Thymus (tissue), 14 donors: ENCODE data around the gene PAGE4. TPM values are rescaled to one million over a fixed set of nuclear protein-coding genes. Genes with fewer than 3 reads are reported as not detected.
A peak's percentile ranks its signal among the peaks of the same experiment; 100 is the strongest.

Source experiments
- DNase-seq, 9 donors: peaks; one replicate each; pipeline ENCODE4 v3.0.0-alpha.2; 2013; ENCODE audit warnings: low spot score in 9 of 9, low read depth in 6 of 9, missing footprints in 1 of 9
- H3K27ac ChIP-seq, 2 donors: one replicate each; pipeline ENCODE4 v1.5.1; 2013; ENCODE audit warnings: control low read depth in 1 of 2, low read depth in 1 of 2, low read length in 1 of 2, mild to moderate bottlenecking in 1 of 2, moderate library complexity in 1 of 2
- H3K27me3 ChIP-seq, 2 donors: one replicate each; pipeline ENCODE4 v1.5.1; 2013; ENCODE audit warnings: low read length in 1 of 2; ENCODE audit not compliant: control insufficient read depth in 2 of 2, insufficient read depth in 1 of 2
- H3K36me3 ChIP-seq, 2 donors: one replicate each; pipeline ENCODE4 v1.5.1; 2013; ENCODE audit warnings: low read length in 1 of 2, mild to moderate bottlenecking in 1 of 2, moderate library complexity in 1 of 2; ENCODE audit not compliant: control insufficient read depth in 2 of 2, insufficient read depth in 2 of 2
- H3K4me1 ChIP-seq, 2 donors: one replicate each; pipeline ENCODE4 v1.5.1; 2013; ENCODE audit warnings: low read length in 2 of 2; ENCODE audit not compliant: control insufficient read depth in 2 of 2, insufficient read depth in 2 of 2
- H3K4me3 ChIP-seq, 2 donors: one replicate each; pipeline ENCODE4 v1.5.1; 2013; ENCODE audit warnings: low read length in 2 of 2, control low read depth in 1 of 2, mild to moderate bottlenecking in 1 of 2
- H3K9me3 ChIP-seq, 2 donors: one replicate each; pipeline ENCODE4 v1.5.1; 2013; ENCODE audit warnings: low read length in 1 of 2, mild to moderate bottlenecking in 1 of 2; ENCODE audit not compliant: control insufficient read depth in 2 of 2, insufficient read depth in 1 of 2
- WGBS: extraction: QIAGEN DNeasy Blood & Tissue Kit; methylation state at CpG from one replicate; pipeline ENCODE4 v1.1.7; 2013; 5-methylcytosine and 5-hydroxymethylcytosine counted together
- long read RNA-seq, 10 donors: transcript quantifications; one replicate each; lab custom pipeline, GENCODE V29; 2026
- polyA plus RNA-seq: library from polyadenylated mRNA; stranded (reverse); fragments of 200-250 nt; gene quantifications from one replicate; pipeline ENCODE4 v1.2.3, GENCODE V29; 2013
- total RNA-seq: library from RNA; stranded (reverse); fragments of 120-200 nt; gene quantifications from one replicate; pipeline ENCODE4 v1.2.4, GENCODE V29; 2013
- donor health status: healthy.

PAGE4 gene
- total RNA-seq (0.80 TPM), polyA plus RNA-seq (1.2 TPM)
- long read RNA-seq, donor 1 = 0 reads
- long read RNA-seq, donor 2 = 0 reads
- long read RNA-seq, donor 3 = 0 reads
- long read RNA-seq, donor 4 = 0 reads
- long read RNA-seq, donor 5 = 0 reads
- long read RNA-seq, donor 6 = 0 reads
- long read RNA-seq, donor 7 = 0 reads
- long read RNA-seq, donor 8 = 0 reads
- long read RNA-seq, donor 9 = 0 reads
- long read RNA-seq, donor 10 = 0 reads

- peaks cover 0 to 4% of the 10 kb centered on the region in 2 donors for H3K27me3 ChIP-seq
- no peaks in the 10 kb centered on the region for H3K9me3 ChIP-seq
- 92% methylated on average over 8 of the region's 8 CpGs for WGBS
- H3K4me1 ChIP-seq = no peaks in the 10 kb centered on the region
- no peak within 1 kb of the TSS for H3K4me3 ChIP-seq
- no peaks in the 10 kb centered on the region for H3K36me3 ChIP-seq
- H3K27ac ChIP-seq = no peak within 1 kb of the TSS
- DNase-seq = no peak
Measured at GRCh38 chrX:49829016-49829415, at the start of gene PAGE4. Gene PAGE4, plus strand, starts transcription at chrX:49829303. Its CDS starts 1,126 bp downstream, at chrX:49830429.

DNA sequence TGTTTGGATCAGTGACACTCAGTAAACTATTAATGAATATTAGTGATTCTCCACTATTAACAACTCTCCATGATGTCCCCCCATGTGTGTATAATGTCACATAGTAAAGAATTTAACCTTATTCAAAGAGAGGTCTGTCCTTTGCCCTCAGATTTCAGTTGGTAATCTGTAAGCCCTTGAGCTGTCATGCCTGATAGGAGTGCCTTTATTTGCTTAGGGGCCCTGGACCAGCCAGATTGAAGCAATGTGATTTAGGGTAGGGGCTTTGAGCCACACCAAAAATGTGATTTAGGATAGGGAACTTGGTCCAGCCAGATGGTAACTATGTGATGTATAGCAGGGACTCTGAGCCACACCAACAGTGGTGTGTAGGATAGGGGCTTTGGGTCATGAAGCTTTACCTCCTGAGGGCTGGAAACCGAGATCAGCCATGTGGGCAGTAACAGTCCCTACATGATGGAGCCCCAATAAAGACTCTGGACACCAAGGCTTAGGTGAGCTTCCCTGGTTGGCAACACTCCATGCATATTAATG, 44.3 kb upstream of the PAGE4 start:
- no peaks in the 10 kb centered on the region for H3K4me1 ChIP-seq
- 97% methylated on average over 1 of the region's 1 CpG for WGBS
- no peak overlapping the region for H3K27ac ChIP-seq

DNA sequence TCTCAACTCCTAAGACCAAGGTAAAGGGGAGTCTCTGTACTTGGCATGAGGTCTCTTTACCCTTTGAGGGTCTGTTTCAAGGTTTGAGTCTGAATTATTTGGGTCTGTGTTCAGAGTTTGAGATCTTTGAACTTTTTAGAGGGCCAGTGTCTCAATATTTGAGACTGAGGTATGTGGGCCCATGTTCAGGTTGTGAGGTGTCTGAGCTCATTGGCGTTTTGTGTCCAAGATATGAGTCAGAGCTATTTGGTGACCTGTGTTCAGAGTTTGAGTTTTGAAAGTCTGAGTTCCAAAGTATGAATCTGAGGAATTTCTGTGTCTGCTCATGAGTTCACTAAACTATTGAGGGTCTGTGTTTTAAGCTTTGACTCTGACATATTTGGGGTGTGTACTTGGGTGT, 36.7 kb upstream of the PAGE4 start:
- Histone ChIP-seq H3K4me3 (no peak overlapping the region), H3K27me3 (no peaks in the 10 kb centered on the region), H3K36me3 (no peaks in the 10 kb centered on the region), H3K27ac (no peak overlapping the region), H3K9me3 (no peaks in the 10 kb centered on the region), H3K4me1 (no peaks in the 10 kb centered on the region)
- 81% methylated on average over 1 of the region's 1 CpG for WGBS
- DNase-seq = no peak

More for the DNA sequence above, 44.3 kb upstream of the PAGE4 start:
- Histone ChIP-seq H3K36me3 (no peaks in the 10 kb centered on the region), H3K4me3 (no peak overlapping the region), H3K27me3 (no peaks in the 10 kb centered on the region), H3K9me3 (no peaks in the 10 kb centered on the region)
- no peak for DNase-seq

DNA sequence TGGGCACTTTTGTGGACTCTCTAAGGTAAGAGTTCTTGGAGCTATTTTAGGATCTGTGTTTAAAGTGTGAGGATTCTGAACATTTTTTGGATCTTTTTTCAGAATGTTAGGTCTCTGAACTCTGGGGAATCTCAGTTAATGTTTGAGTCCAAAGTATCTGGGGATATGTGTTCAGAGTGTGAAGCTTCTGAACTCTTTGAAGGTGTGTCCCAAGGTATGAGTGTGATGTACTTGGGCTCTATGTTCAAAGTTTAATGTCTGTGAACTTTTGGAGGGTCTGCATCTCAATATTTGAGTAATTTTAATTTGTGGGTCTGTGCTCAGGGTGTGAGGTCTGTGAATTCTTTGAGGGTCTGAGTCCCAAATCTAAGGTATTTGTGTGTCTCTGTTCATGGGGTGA, 35.4 kb upstream of the PAGE4 start:
- Histone ChIP-seq H3K4me1 (no peaks in the 10 kb centered on the region), H3K36me3 (no peaks in the 10 kb centered on the region), H3K27ac (no peak overlapping the region), H3K9me3 (no peaks in the 10 kb centered on the region), H3K4me3 (no peak overlapping the region), H3K27me3 (no peaks in the 10 kb centered on the region)
- DNase-seq = no peak

GRCh38 chrX:49799828-49800227, 29.3 kb upstream of the PAGE4 start:
- WGBS = 95% methylated on average over 1 of the region's 1 CpG
- no peak overlapping the region for H3K27ac ChIP-seq
- no peaks in the 10 kb centered on the region for H3K4me1 ChIP-seq
- H3K4me3 ChIP-seq = no peak overlapping the region
- no peaks in the 10 kb centered on the region for H3K9me3 ChIP-seq
- H3K27me3 ChIP-seq = no peaks in the 10 kb centered on the region
- DNase-seq = no peak
- no peaks in the 10 kb centered on the region for H3K36me3 ChIP-seq

DNA sequence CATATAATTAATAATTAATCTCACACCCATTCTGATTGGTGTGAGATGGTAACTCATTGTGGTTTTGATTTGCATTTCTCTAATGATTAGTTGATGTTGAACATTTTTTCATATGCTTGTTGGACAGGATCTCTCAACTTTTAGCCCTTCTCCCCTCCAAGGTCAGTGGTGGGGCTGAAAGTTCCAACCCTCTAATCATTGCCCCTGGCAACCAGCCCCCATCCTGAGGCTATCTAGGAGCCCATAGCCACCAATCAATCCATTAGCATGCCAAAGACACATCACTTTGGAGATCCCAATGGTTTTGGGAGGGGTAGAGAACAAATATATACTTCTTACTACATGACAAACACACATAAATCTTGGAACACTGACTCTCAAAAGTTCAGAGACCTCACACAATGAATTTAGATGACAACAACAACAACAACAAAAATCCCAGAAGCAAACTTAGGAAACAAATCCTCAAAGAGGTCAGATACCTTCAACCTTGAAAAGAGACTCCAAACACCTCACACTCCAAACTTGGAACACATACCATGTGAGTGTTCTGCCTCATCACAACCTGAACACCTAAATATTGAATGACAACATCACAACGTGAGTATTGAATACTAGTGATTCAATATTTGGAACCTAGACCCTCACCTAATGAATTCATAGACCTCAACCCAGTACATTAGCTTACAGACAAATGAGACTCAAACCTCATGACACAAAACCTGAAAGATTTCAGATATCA, 19.0 kb upstream of the PAGE4 start:
- peak in 4 of 9 donors; percentile 4 to 48 (median 12) for DNase-seq

GRCh38 chrX:49812177-49812576, 16.9 kb upstream of the PAGE4 start:
- Histone ChIP-seq H3K27me3 (no peaks in the 10 kb centered on the region), H3K27ac (no peak overlapping the region), H3K36me3 (no peaks in the 10 kb centered on the region), H3K4me1 (no peaks in the 10 kb centered on the region), H3K9me3 (no peaks in the 10 kb centered on the region), H3K4me3 (no peak overlapping the region)
- 85% methylated on average over 4 of the region's 4 CpGs for WGBS
- no peak for DNase-seq

More for the DNA sequence above, 19.0 kb upstream of the PAGE4 start:
- Histone ChIP-seq H3K4me3 (no peak overlapping the region), H3K27ac (no peak overlapping the region), H3K9me3 (no peaks in the 10 kb centered on the region), H3K4me1 (no peaks in the 10 kb centered on the region), H3K27me3 (no peaks in the 10 kb centered on the region), H3K36me3 (no peaks in the 10 kb centered on the region)
- 90% methylated on average over 1 of the region's 1 CpG for WGBS

DNA sequence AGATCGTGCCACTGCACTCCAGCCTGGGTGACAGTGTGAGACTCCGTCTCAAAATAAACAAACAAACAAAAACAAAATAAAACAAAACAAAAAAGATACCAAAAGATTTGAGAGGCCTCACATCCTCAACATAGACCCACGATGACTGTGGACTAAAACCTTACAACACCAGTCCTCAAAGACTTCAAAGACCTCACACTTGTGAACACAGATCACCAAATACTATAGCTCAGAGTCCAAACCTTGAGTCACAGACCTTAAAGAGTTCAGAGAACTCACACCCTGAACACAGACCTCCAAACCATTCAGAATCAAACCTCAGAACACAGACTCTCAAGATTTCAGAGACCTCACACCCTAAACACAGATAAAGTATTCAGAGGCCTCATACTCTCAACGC, 12.7 kb upstream of the PAGE4 start:
- Histone ChIP-seq H3K4me1 (no peaks in the 10 kb centered on the region), H3K27me3 (no peaks in the 10 kb centered on the region), H3K36me3 (no peaks in the 10 kb centered on the region), H3K4me3 (no peak overlapping the region), H3K9me3 (no peaks in the 10 kb centered on the region), H3K27ac (no peak overlapping the region)
- WGBS = 97% methylated on average over 4 of the region's 4 CpGs
- DNase-seq = no peak

DNA sequence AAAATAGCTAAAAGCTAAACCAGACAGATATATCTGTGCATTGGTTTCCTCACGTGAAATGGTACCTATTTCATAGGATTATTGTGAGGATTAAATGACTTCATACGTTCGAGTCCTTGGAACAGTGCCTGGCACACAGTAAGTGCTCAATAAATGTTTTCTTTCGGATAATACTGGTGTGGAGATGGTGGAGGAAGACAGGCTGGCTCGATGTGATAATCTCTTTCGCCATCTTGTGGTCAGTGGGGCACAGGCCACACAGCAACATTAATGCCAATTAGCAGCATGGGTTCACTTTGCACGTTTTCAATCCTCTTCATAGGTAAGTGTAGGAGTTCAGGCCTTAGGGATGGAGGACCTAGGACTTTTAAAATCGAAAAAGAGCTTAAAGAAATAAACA, 9.3 kb downstream of the PAGE4 start:
- Histone ChIP-seq H3K27me3 (no peaks in the 10 kb centered on the region), H3K36me3 (no peaks in the 10 kb centered on the region), H3K4me1 (no peaks in the 10 kb centered on the region), H3K4me3 (no peak overlapping the region), H3K9me3 (no peaks in the 10 kb centered on the region), H3K27ac (no peak overlapping the region)
- 51% methylated on average over 8 of the region's 8 CpGs for WGBS
- peak in 1 of 9 donors; percentile 3 for DNase-seq
